ENCODE measurements around the gene PRSS48.

Gene PRSS48

GRCh38 chr4:151256134-151256533, 20.8 kb upstream of the PRSS48 start:
- Histone ChIP-seq H3K4me3 (ENCODE audit: low read depth, low read length) (no peak overlapping the region), H3K27me3 (replicated peaks) (no peaks in the 10 kb centered on the region), H3K27ac (no peak overlapping the region), H3K36me3 (replicated peaks) (no peaks in the 10 kb centered on the region)
- no peak for TF ChIP-seq CTCF (IDR thresholded peaks at IDR 0.05; ENCODE audit: low read depth, low read length, missing control alignments)
- DNase-seq: no peak
- in situ Hi-C loops (cut with HindIII; ENCODE audit: low pct_ligation_motif_present, low sequenced_read_pairs): no loop called here

GRCh38 chr4:151257704-151258103, 19.3 kb upstream of the PRSS48 start:
- no peak for DNase-seq
- Histone ChIP-seq H3K36me3 (replicated peaks) (no peaks in the 10 kb centered on the region), H3K27me3 (replicated peaks) (no peaks in the 10 kb centered on the region), H3K4me3 (ENCODE audit: low read depth, low read length) (no peak overlapping the region), H3K27ac (no peak overlapping the region)
- in situ Hi-C loops (cut with HindIII; ENCODE audit: low pct_ligation_motif_present, low sequenced_read_pairs): no loop called here
- no peak for TF ChIP-seq CTCF (IDR thresholded peaks at IDR 0.05; ENCODE audit: low read depth, low read length, missing control alignments)

GRCh38 chr4:151259752-151260151, 17.2 kb upstream of the PRSS48 start:
- Histone ChIP-seq H3K27ac (no peak overlapping the region), H3K4me3 (ENCODE audit: low read depth, low read length) (no peak overlapping the region), H3K36me3 (replicated peaks) (no peaks in the 10 kb centered on the region), H3K27me3 (replicated peaks) (no peaks in the 10 kb centered on the region)
- no peak for DNase-seq
- in situ Hi-C loops (cut with HindIII; ENCODE audit: low pct_ligation_motif_present, low sequenced_read_pairs): no loop called here
- TF ChIP-seq CTCF (IDR thresholded peaks at IDR 0.05; ENCODE audit: low read depth, low read length, missing control alignments): no peak

GRCh38 chr4:151260526-151260925, 16.4 kb upstream of the PRSS48 start:
- Histone ChIP-seq H3K4me3 (ENCODE audit: low read depth, low read length) (no peak overlapping the region), H3K36me3 (replicated peaks) (no peaks in the 10 kb centered on the region), H3K27me3 (replicated peaks) (no peaks in the 10 kb centered on the region), H3K27ac (no peak overlapping the region)
- no peak for DNase-seq
- in situ Hi-C loops (cut with HindIII; ENCODE audit: low pct_ligation_motif_present, low sequenced_read_pairs): no loop called here
- no peak for TF ChIP-seq CTCF (IDR thresholded peaks at IDR 0.05; ENCODE audit: low read depth, low read length, missing control alignments)

GRCh38 chr4:151263455-151263854, 13.5 kb upstream of the PRSS48 start:
- H3K4me3 ChIP-seq (ENCODE audit: low read depth, low read length): no peak overlapping the region
- H3K27ac ChIP-seq: no peak overlapping the region
- H3K36me3 ChIP-seq (replicated peaks): no peaks in the 10 kb centered on the region
- TF ChIP-seq CTCF (IDR thresholded peaks at IDR 0.05; ENCODE audit: low read depth, low read length, missing control alignments): no peak
- H3K27me3 ChIP-seq (replicated peaks): no peaks in the 10 kb centered on the region
- no peak for DNase-seq
- in situ Hi-C loops (cut with HindIII; ENCODE audit: low pct_ligation_motif_present, low sequenced_read_pairs): no loop called here

GRCh38 chr4:151266497-151266896, 10.5 kb upstream of the PRSS48 start:
- DNase-seq: no peak
- H3K27ac ChIP-seq: no peak overlapping the region
- H3K27me3 ChIP-seq (replicated peaks): no peaks in the 10 kb centered on the region
- no peak overlapping the region for H3K4me3 ChIP-seq (ENCODE audit: low read depth, low read length)
- no peak for TF ChIP-seq CTCF (IDR thresholded peaks at IDR 0.05; ENCODE audit: low read depth, low read length, missing control alignments)
- in situ Hi-C loops (cut with HindIII; ENCODE audit: low pct_ligation_motif_present, low sequenced_read_pairs): no loop called here
- no peaks in the 10 kb centered on the region for H3K36me3 ChIP-seq (replicated peaks)
